ENCODE measurements around the gene TIAM2.
A peak's percentile ranks its signal among the peaks of the same experiment; 100 is the strongest.

Gene TIAM2

GRCh38 chr6:155021680-155022079 lies 26.6 kb downstream of the TIAM2 start:
- DNase-seq (ENCODE audit: low read depth), result no peak
- no peak for TF ChIP-seq CTCF (IDR thresholded peaks at IDR 0.05; ENCODE audit: control insufficient read depth, insufficient read depth, low read depth, low read length, missing control alignments)
- no peak overlapping the region for H3K4me3 ChIP-seq (ENCODE audit: control insufficient read depth, low read depth, low read length)

DNA sequence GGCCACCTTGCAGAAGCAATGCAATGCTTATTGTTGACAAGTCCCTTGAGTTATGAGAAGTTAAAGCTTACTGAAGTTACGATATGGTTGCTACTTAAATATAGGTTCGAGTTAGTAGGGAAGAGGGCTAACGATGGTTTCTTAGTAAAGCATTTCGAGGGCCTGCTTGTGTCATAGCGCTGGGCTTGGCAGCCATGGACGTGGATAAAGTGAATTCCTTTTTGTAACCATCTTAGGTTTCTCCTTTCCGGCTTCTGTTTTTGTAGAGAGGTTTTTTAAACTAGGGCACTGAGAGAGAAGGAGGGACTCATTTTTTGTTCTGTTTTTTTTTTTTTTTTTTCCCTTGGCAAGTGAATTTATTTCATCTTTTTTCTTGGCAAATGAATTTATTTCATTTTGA lies 27.6 kb downstream of the TIAM2 start:
- no peak for TF ChIP-seq CTCF (IDR thresholded peaks at IDR 0.05; ENCODE audit: control insufficient read depth, insufficient read depth, low read depth, low read length, missing control alignments)
- DNase-seq (ENCODE audit: low read depth), result no peak
- H3K4me3 ChIP-seq (ENCODE audit: control insufficient read depth, low read depth, low read length), result no peak overlapping the region

- TF ChIP-seq CTCF (IDR thresholded peaks at IDR 0.05; ENCODE audit: control insufficient read depth, insufficient read depth, low read depth, low read length, missing control alignments), result no peak
- H3K4me3 ChIP-seq (ENCODE audit: control insufficient read depth, low read depth, low read length), result no peak overlapping the region
- DNase-seq (ENCODE audit: low read depth), result no peak
Measured at GRCh38 chr6:155023717-155024116, 28.6 kb downstream of the TIAM2 start.

- H3K4me3 ChIP-seq (ENCODE audit: control insufficient read depth, low read depth, low read length), result no peak overlapping the region
- no peak for DNase-seq (ENCODE audit: low read depth)
- TF ChIP-seq CTCF (IDR thresholded peaks at IDR 0.05; ENCODE audit: control insufficient read depth, insufficient read depth, low read depth, low read length, missing control alignments), result no peak
Measured at GRCh38 chr6:155024391-155025027, 29.4 kb downstream of the TIAM2 start.

DNA sequence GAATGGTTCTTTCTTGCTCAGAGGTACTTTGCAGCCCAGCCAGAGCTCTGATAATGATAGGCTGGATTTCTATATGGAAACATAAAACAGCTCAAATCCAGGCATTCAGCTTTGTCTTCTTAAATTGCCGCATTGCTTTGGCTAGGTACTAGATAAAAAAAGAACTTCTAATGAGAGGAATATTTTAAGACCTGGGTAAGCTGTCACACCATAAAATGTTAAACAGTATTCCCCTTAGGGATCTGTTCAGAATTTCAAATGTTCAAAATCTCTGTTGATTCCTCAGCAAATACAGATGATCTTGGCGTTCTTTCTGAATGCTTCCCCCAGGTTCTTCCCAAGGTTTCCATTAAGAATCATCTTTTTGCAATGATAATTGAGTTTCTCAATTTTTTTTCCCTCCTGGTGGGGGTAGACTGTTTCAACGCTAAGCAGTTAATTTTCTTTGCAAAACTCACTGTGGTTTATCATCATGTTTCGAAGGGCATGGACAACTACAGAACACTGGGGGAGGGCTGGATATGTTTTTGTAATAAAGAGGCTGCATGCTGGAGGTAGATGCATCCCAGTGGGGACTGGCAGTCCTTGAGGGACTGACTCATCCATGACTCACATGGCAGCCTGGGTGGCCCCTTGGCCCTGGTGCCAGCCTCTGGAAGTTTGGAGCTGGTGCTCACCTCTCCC lies 31.0 kb downstream of the TIAM2 start:
- DNase-seq (ENCODE audit: low read depth), result peak; percentile 77
- no peak for TF ChIP-seq CTCF (IDR thresholded peaks at IDR 0.05; ENCODE audit: control insufficient read depth, insufficient read depth, low read depth, low read length, missing control alignments)
- no peak overlapping the region for H3K4me3 ChIP-seq (ENCODE audit: control insufficient read depth, low read depth, low read length)

DNA sequence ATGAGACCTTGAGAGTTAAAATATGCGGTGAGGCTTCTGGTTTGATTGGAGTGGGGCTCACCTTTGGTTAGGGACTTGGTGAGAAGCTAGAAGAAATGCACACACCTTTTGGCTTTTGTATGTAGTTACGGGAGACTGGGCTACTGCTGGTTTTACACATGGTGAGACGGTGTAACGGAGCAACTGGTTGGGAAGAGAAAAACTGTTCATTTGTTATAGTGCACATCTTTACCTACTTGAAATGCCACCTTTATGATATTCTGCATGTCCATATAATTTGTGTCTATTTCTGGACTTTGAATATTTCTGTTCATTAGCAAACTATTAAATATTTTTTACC lies 31.6 kb downstream of the TIAM2 start:
- DNase-seq (ENCODE audit: low read depth), result no peak
- TF ChIP-seq CTCF (IDR thresholded peaks at IDR 0.05; ENCODE audit: control insufficient read depth, insufficient read depth, low read depth, low read length, missing control alignments), result no peak
- no peak overlapping the region for H3K4me3 ChIP-seq (ENCODE audit: control insufficient read depth, low read depth, low read length)
